ENCODE results near the gene SPATA6L. TPM values are rescaled to one million over a fixed set of nuclear protein-coding genes. Genes with fewer than 3 reads are reported as not detected.

SPATA6L gene
- total RNA-seq, 1 donor from 2014 or later, result 0.59 TPM

GRCh38 chr9:4585135-4585534 is 81.1 kb downstream of the SPATA6L start:
- Mint-ChIP-seq H3K27ac (ENCODE audit: unreplicated experiment) (no peak overlapping the region), H3K27me3 (ENCODE audit: unreplicated experiment) (no peaks in the 10 kb centered on the region), H3K36me3 (ENCODE audit: unreplicated experiment) (no peaks in the 10 kb centered on the region), H3K4me3 (ENCODE audit: unreplicated experiment) (no peak overlapping the region), H3K9me3 (ENCODE audit: unreplicated experiment) (peaks cover 3% of the 10 kb centered on the region), H3K4me1 (ENCODE audit: low read depth, unreplicated experiment) (no peaks in the 10 kb centered on the region)
- TF ChIP-seq CTCF (IDR thresholded peaks at IDR 0.05; ENCODE audit: partially characterized antibody, unreplicated experiment), result no peak
- no peak for DNase-seq

GRCh38 chr9:4584636-4585035 is 81.6 kb downstream of the SPATA6L start:
- no peak overlapping the region for H3K27ac Mint-ChIP-seq (ENCODE audit: unreplicated experiment)
- no peaks in the 10 kb centered on the region for H3K36me3 Mint-ChIP-seq (ENCODE audit: unreplicated experiment)
- no peaks in the 10 kb centered on the region for H3K4me1 Mint-ChIP-seq (ENCODE audit: low read depth, unreplicated experiment)
- no peak overlapping the region for H3K4me3 Mint-ChIP-seq (ENCODE audit: unreplicated experiment)
- H3K9me3 Mint-ChIP-seq (ENCODE audit: unreplicated experiment), result peaks cover 3% of the 10 kb centered on the region
- TF ChIP-seq CTCF (IDR thresholded peaks at IDR 0.05; ENCODE audit: partially characterized antibody, unreplicated experiment), result no peak
- no peaks in the 10 kb centered on the region for H3K27me3 Mint-ChIP-seq (ENCODE audit: unreplicated experiment)
- DNase-seq, result no peak

GRCh38 chr9:4583001-4583400 is 83.3 kb downstream of the SPATA6L start:
- Mint-ChIP-seq H3K27me3 (ENCODE audit: unreplicated experiment) (no peaks in the 10 kb centered on the region), H3K27ac (ENCODE audit: unreplicated experiment) (no peak overlapping the region), H3K4me3 (ENCODE audit: unreplicated experiment) (no peak overlapping the region), H3K9me3 (ENCODE audit: unreplicated experiment) (no peaks in the 10 kb centered on the region), H3K36me3 (ENCODE audit: unreplicated experiment) (no peaks in the 10 kb centered on the region), H3K4me1 (ENCODE audit: low read depth, unreplicated experiment) (no peaks in the 10 kb centered on the region)
- no peak for TF ChIP-seq CTCF (IDR thresholded peaks at IDR 0.05; ENCODE audit: partially characterized antibody, unreplicated experiment)
- DNase-seq, result no peak

GRCh38 chr9:4581861-4582565 is 84.3 kb downstream of the SPATA6L start:
- DNase-seq, result no peak
- Mint-ChIP-seq H3K27ac (ENCODE audit: unreplicated experiment) (no peak overlapping the region), H3K4me1 (ENCODE audit: low read depth, unreplicated experiment) (no peaks in the 10 kb centered on the region), H3K9me3 (ENCODE audit: unreplicated experiment) (no peaks in the 10 kb centered on the region), H3K36me3 (ENCODE audit: unreplicated experiment) (no peaks in the 10 kb centered on the region), H3K4me3 (ENCODE audit: unreplicated experiment) (no peak overlapping the region), H3K27me3 (ENCODE audit: unreplicated experiment) (no peaks in the 10 kb centered on the region)
- TF ChIP-seq CTCF (IDR thresholded peaks at IDR 0.05; ENCODE audit: partially characterized antibody, unreplicated experiment), result no peak

GRCh38 chr9:4581035-4581760 is 85.1 kb downstream of the SPATA6L start:
- Mint-ChIP-seq H3K27me3 (ENCODE audit: unreplicated experiment) (no peaks in the 10 kb centered on the region), H3K36me3 (ENCODE audit: unreplicated experiment) (no peaks in the 10 kb centered on the region), H3K4me1 (ENCODE audit: low read depth, unreplicated experiment) (no peaks in the 10 kb centered on the region), H3K4me3 (ENCODE audit: unreplicated experiment) (no peak overlapping the region), H3K27ac (ENCODE audit: unreplicated experiment) (no peak overlapping the region), H3K9me3 (ENCODE audit: unreplicated experiment) (no peaks in the 10 kb centered on the region)
- TF ChIP-seq CTCF (IDR thresholded peaks at IDR 0.05; ENCODE audit: partially characterized antibody, unreplicated experiment), result no peak
- no peak for DNase-seq
